Neuronal stem cell (in vitro differentiated cells): Measurements from ENCODE around the gene USP54.
A peak's percentile ranks its signal among the peaks of the same experiment; 100 is the strongest.

Source experiments
- DNase-seq: peaks from one replicate; pipeline ENCODE4 v3.0.0-alpha.2; 2013; ENCODE audit warnings: low spot score
- H2AFZ ChIP-seq: one replicate; pipeline ENCODE4 v1.6.1; 2013; ENCODE audit warnings: mild to moderate bottlenecking, low read length, inconsistent platforms
- H2AK5ac ChIP-seq: 2 replicates; pipeline ENCODE4 v1.6.1; 2013; ENCODE audit warnings: low read depth, mild to moderate bottlenecking, inconsistent platforms, low read length, moderate library complexity, mixed read lengths
- H2BK120ac ChIP-seq: 2 replicates; pipeline ENCODE4 v1.6.1; 2013; ENCODE audit warnings: low read depth, mild to moderate bottlenecking, inconsistent platforms, low read length, moderate library complexity, mixed read lengths
- H2BK12ac ChIP-seq: one replicate; pipeline ENCODE4 v1.6.1; 2013; ENCODE audit warnings: low read length, inconsistent platforms
- H2BK15ac ChIP-seq: 2 replicates; pipeline ENCODE4 v1.6.1; 2013; ENCODE audit warnings: mild to moderate bottlenecking, low read length, inconsistent platforms, mixed read lengths
- H2BK5ac ChIP-seq: one replicate; pipeline ENCODE4 v1.6.1; 2013; ENCODE audit warnings: inconsistent platforms, mild to moderate bottlenecking, low read length, moderate library complexity
- H3K14ac ChIP-seq: one replicate; pipeline ENCODE4 v1.6.1; 2013; ENCODE audit warnings: low read length, inconsistent platforms
- H3K18ac ChIP-seq: 2 replicates; pipeline ENCODE4 v1.6.1; 2013; ENCODE audit warnings: low read length, inconsistent platforms
- H3K23ac ChIP-seq: 2 replicates; pipeline ENCODE4 v1.6.1; 2013; ENCODE audit warnings: low read depth, mild to moderate bottlenecking, mixed read lengths, low read length, inconsistent platforms; ENCODE audit not compliant: poor library complexity
- H3K27ac ChIP-seq: replicated peaks from 3 replicates; pipeline ENCODE4 v1.5.1; 2013; ENCODE audit warnings: low read length, inconsistent platforms
- H3K27me3 ChIP-seq, 3 experiments: 2 replicates each; pipeline ENCODE4 v1.6.1; 2013; ENCODE audit warnings: low read length in 3 of 3, mild to moderate bottlenecking in 2 of 3, inconsistent platforms in 1 of 3, low read depth in 1 of 3, mixed read lengths in 1 of 3, moderate library complexity in 1 of 3; ENCODE audit not compliant: control insufficient read depth in 3 of 3, insufficient read depth in 3 of 3
- H3K36me3 ChIP-seq, 2 donors: replicated peaks in 1 of 2; 2 replicates each; pipeline ENCODE4 v1.6.1; 2013; ENCODE audit warnings: low read length in 2 of 2; ENCODE audit not compliant: control insufficient read depth in 2 of 2, insufficient read depth in 2 of 2
- H3K4ac ChIP-seq: 2 replicates; pipeline ENCODE4 v1.6.1; 2013; ENCODE audit warnings: inconsistent platforms, mild to moderate bottlenecking, low read length, moderate library complexity
- H3K4me1 ChIP-seq, 2 donors: 1 replicate in 1 of 2; 2 replicates in 1 of 2; pipeline ENCODE4 v1.6.1; 2013; ENCODE audit warnings: low read length in 2 of 2, low read depth in 1 of 2; ENCODE audit not compliant: control insufficient read depth in 2 of 2, insufficient read depth in 1 of 2
- H3K4me2 ChIP-seq: one replicate; pipeline ENCODE4 v1.6.1; 2013; ENCODE audit warnings: mild to moderate bottlenecking, low read length, inconsistent platforms; ENCODE audit not compliant: insufficient read depth, poor library complexity, severe bottlenecking
- H3K4me3 ChIP-seq, 2 donors: 2 replicates each; pipeline ENCODE4 v1.5.1; 2013; ENCODE audit warnings: low read length in 2 of 2, mild to moderate bottlenecking in 2 of 2, inconsistent platforms in 1 of 2, moderate library complexity in 1 of 2
- H3K79me1 ChIP-seq: one replicate; pipeline ENCODE4 v1.6.1; 2013; ENCODE audit warnings: low read depth, mild to moderate bottlenecking, inconsistent platforms, low read length, moderate library complexity
- H3K9ac ChIP-seq: one replicate; pipeline ENCODE4 v1.6.1; 2013; ENCODE audit warnings: mild to moderate bottlenecking, low read depth, low read length, inconsistent platforms; ENCODE audit not compliant: poor library complexity
- H3K9me3 ChIP-seq, 2 donors: replicated peaks in 1 of 2; 2 replicates each; pipeline versions ENCODE3 to v1.6.1; 2013; ENCODE audit warnings: low read length in 2 of 2, mild to moderate bottlenecking in 2 of 2, inconsistent platforms in 1 of 2, low read depth in 1 of 2, mixed read lengths in 1 of 2, moderate library complexity in 1 of 2; ENCODE audit not compliant: control insufficient read depth in 2 of 2, insufficient read depth in 1 of 2
- H4K8ac ChIP-seq: one replicate; pipeline ENCODE4 v1.6.1; 2013; ENCODE audit warnings: low read depth, mild to moderate bottlenecking, inconsistent platforms, low read length, moderate library complexity
- H4K91ac ChIP-seq: one replicate; pipeline ENCODE4 v1.6.1; 2013; ENCODE audit warnings: low read length, low read depth, mild to moderate bottlenecking, inconsistent platforms; ENCODE audit not compliant: poor library complexity
- WGBS, 2 donors: extraction: QIAGEN DNeasy Blood & Tissue Kit; methylation state at CpG; one replicate each; pipeline ENCODE4 v1.1.7; 2013; ENCODE audit warnings: missing lambda C conversion rate in 2 of 2, mixed read lengths in 1 of 2; ENCODE audit not compliant: insufficient read length in 2 of 2, insufficient replicate concordance in 1 of 2; ENCODE audit errors: extremely low coverage in 2 of 2; 5-methylcytosine and 5-hydroxymethylcytosine counted together

The USP54 gene

DNA sequence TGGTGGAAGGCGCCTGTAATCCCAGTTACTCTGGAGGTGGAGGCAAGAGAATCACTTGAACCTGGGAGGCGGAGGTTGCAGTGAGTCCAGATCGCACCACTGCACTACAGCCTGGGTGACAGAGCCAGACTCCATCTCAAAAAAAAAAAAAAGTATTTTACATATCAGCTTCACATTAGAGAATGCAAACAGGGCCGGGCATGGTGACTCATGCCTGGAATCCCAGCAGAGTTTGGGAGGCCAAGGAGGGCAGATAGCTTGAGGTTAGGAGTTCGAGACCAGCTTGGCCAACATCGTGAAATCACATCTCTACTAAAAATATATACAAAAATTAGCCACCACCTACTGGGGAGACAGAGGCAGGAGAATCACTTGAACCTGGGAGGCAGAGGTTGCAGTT lies 31.6 kb downstream of the USP54 start:
- Histone ChIP-seq H4K91ac (no peak overlapping the region), H2AK5ac (no peak overlapping the region), H2BK12ac (no peak overlapping the region), H3K27ac (no peak overlapping the region), H3K4me3 (no peak overlapping the region), H3K18ac (no peak overlapping the region), H3K27me3 (no peaks in the 10 kb centered on the region), H2AFZ (no peak overlapping the region), H3K4me2 (no peak overlapping the region), H3K4ac (no peak overlapping the region), H4K8ac (no peak overlapping the region), H3K9ac (no peak overlapping the region), H2BK120ac (no peak overlapping the region), H2BK15ac (no peak overlapping the region), H3K14ac (no peak overlapping the region), H3K79me1 (no peaks in the 10 kb centered on the region), H3K23ac (no peak overlapping the region), H3K4me1 (peaks cover 0 to 7% of the 10 kb centered on the region in 2 donors), H3K9me3 (no peaks in the 10 kb centered on the region), H3K36me3 (peaks cover 2 to 41% of the 10 kb centered on the region in 2 donors), H2BK5ac (no peak overlapping the region)
- no CpG with 5 or more reads among the region's 6 CpGs for WGBS, 2 donors
- no peak for DNase-seq

DNA sequence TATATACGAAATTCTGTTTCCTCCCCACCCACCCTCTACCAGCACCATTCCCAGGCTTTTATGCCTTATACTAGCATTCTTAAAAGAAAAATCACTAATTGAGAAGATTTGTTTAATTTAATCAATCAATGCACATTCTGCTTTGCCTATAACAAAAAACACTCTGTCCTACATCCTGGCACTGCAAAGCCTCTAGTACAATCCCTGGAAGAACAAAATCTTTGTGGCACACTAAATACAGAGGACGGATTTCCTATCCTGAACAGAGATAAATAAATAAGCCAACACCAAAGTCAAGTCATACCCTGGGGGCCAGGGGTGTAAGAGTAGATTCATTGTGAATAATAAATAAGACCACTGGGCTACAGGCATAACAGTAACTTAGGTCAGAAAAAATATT lies 34.3 kb downstream of the USP54 start:
- H2BK15ac ChIP-seq = no peak overlapping the region
- H4K91ac ChIP-seq = no peak overlapping the region
- no peaks in the 10 kb centered on the region for H3K79me1 ChIP-seq
- H3K4me1 ChIP-seq = peaks cover 11 to 19% of the 10 kb centered on the region in 2 donors
- no peak overlapping the region for H3K4me2 ChIP-seq
- no peak overlapping the region for H3K9ac ChIP-seq
- peak overlapping the region; percentile 29 for H3K27ac ChIP-seq
- no peak overlapping the region for H2BK12ac ChIP-seq
- H2AFZ ChIP-seq = no peak overlapping the region
- no peak overlapping the region for H2BK120ac ChIP-seq
- DNase-seq = no peak
- no peak overlapping the region for H4K8ac ChIP-seq
- H2AK5ac ChIP-seq = no peak overlapping the region
- H3K9me3 ChIP-seq = no peaks in the 10 kb centered on the region
- H3K36me3 ChIP-seq = peaks cover 0 to 21% of the 10 kb centered on the region in 2 donors
- no peak overlapping the region for H3K4me3 ChIP-seq
- WGBS, 2 donors = no CpG with 5 or more reads among the region's 2 CpGs
- no peak overlapping the region for H3K4ac ChIP-seq
- H3K27me3 ChIP-seq = no peaks in the 10 kb centered on the region
- H2BK5ac ChIP-seq = no peak overlapping the region
- no peak overlapping the region for H3K18ac ChIP-seq
- H3K23ac ChIP-seq = no peak overlapping the region
- no peak overlapping the region for H3K14ac ChIP-seq

DNA sequence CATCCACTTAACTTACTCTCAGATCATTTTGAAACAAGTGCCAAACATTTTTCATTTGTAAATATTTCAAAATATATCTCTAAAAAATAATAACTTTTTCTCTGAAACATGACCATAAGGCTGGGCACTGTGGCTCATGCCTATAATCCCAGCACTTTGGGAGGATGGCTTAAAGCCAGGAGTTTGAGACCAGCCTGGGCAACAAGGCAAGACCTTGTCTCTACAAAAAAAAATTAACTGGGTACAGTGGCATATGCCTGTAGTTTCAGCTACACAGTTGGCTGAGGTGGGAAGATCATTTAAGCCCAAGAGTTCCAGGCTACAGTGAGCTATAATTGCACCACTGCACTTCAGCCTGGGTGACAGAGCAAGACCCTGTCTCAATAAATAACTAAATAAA lies 36.4 kb downstream of the USP54 start:
- Histone ChIP-seq H3K9ac (no peak overlapping the region), H3K4me1 (peaks cover 13 to 19% of the 10 kb centered on the region in 2 donors), H3K4me3 (no peak overlapping the region), H3K79me1 (peaks cover 3% of the 10 kb centered on the region), H3K27ac (peak overlapping the region; percentile 96), H2BK5ac (no peak overlapping the region), H2BK12ac (no peak overlapping the region), H3K18ac (no peak overlapping the region), H2BK15ac (no peak overlapping the region), H3K4ac (no peak overlapping the region), H3K23ac (no peak overlapping the region), H2AK5ac (no peak overlapping the region), H3K27me3 (no peaks in the 10 kb centered on the region), H3K9me3 (no peaks in the 10 kb centered on the region), H4K91ac (no peak overlapping the region), H2AFZ (no peak overlapping the region), H3K36me3 (peaks cover 0 to 18% of the 10 kb centered on the region in 2 donors), H2BK120ac (no peak overlapping the region), H3K14ac (no peak overlapping the region), H4K8ac (no peak overlapping the region), H3K4me2 (no peak overlapping the region)
- DNase-seq = no peak

DNA sequence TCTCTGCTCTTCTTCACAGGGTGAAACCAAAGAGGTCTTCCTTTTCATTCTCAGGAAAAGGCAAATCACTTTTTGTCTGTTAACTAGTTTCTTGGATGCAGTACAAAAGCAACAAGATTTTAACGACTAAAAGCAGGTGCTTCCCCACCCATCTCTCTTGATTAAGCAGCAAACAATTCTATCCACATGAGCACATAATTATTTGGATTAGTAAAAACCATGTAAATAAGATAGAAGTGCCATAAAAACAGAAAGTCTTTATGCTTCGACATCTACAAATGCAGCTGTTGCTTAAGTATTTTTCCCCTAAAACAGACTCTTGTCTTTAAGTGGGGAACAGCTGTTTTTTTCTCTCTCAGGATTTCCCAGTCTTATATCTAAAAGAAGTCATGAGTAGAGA lies 37.4 kb downstream of the USP54 start:
- H3K14ac ChIP-seq = no peak overlapping the region
- no peak for DNase-seq
- H3K9me3 ChIP-seq = no peaks in the 10 kb centered on the region
- WGBS, 2 donors = no CpG with 5 or more reads among the region's 2 CpGs
- no peak overlapping the region for H3K4me2 ChIP-seq
- no peak overlapping the region for H3K23ac ChIP-seq
- H3K4me3 ChIP-seq = no peak overlapping the region
- peaks cover 2 to 15% of the 10 kb centered on the region in 2 donors for H3K36me3 ChIP-seq
- H3K4ac ChIP-seq = no peak overlapping the region
- no peak overlapping the region for H2BK120ac ChIP-seq
- no peak overlapping the region for H2BK15ac ChIP-seq
- peaks cover 3% of the 10 kb centered on the region for H3K79me1 ChIP-seq
- H3K27ac ChIP-seq = peak overlapping the region; percentile 96
- H2BK5ac ChIP-seq = no peak overlapping the region
- H4K91ac ChIP-seq = no peak overlapping the region
- H4K8ac ChIP-seq = no peak overlapping the region
- H2AFZ ChIP-seq = no peak overlapping the region
- no peak overlapping the region for H3K9ac ChIP-seq
- no peaks in the 10 kb centered on the region for H3K27me3 ChIP-seq
- no peak overlapping the region for H2BK12ac ChIP-seq
- H3K4me1 ChIP-seq = peaks cover 13 to 19% of the 10 kb centered on the region in 2 donors
- no peak overlapping the region for H3K18ac ChIP-seq
- no peak overlapping the region for H2AK5ac ChIP-seq
